ENCODE measurements around the gene MON1A.

Gene MON1A

GRCh38 chr3:49968346-49968745 lies 38.7 kb upstream of the MON1A start:
- peaks cover 48% of the 10 kb centered on the region for H3K79me2 ChIP-seq (ENCODE audit: low read length)
- peaks cover 27% of the 10 kb centered on the region for H3K36me3 ChIP-seq (replicated peaks; ENCODE audit: low read depth, low read length)
- H3K9ac ChIP-seq (ENCODE audit: low read length): no peak overlapping the region
- no peaks in the 10 kb centered on the region for H3K9me3 ChIP-seq (ENCODE audit: insufficient read depth, low read length)
- no peak overlapping the region for H3K4me3 ChIP-seq (ENCODE audit: low read length)
- peaks cover 16% of the 10 kb centered on the region for H4K20me1 ChIP-seq (ENCODE audit: insufficient read depth, low read length)
- H2AFZ ChIP-seq (ENCODE audit: low read depth, low read length): no peak overlapping the region
- TF ChIP-seq CTCF (IDR thresholded peaks at IDR 0.05; ENCODE audit: low read depth, low read length): no peak
- TF ChIP-seq EZH2phosphoT487 (IDR thresholded peaks at IDR 0.05; ENCODE audit: low read depth): no peak
- no peaks in the 10 kb centered on the region for H3K27me3 ChIP-seq (ENCODE audit: low read depth, low read length)
- no peak overlapping the region for H3K27ac ChIP-seq (ENCODE audit: low read length)
- H3K4me2 ChIP-seq (ENCODE audit: low read length): no peak overlapping the region
- no peaks in the 10 kb centered on the region for H3K4me1 ChIP-seq (ENCODE audit: low read length)

- Histone ChIP-seq H3K27ac (ENCODE audit: low read length) (no peak overlapping the region), H3K9ac (ENCODE audit: low read length) (no peak overlapping the region), H3K4me3 (ENCODE audit: low read length) (no peak overlapping the region), H3K4me2 (ENCODE audit: low read length) (no peak overlapping the region), H3K36me3 (replicated peaks; ENCODE audit: low read depth, low read length) (peaks cover 20% of the 10 kb centered on the region), H3K79me2 (ENCODE audit: low read length) (peaks cover 49% of the 10 kb centered on the region), H4K20me1 (ENCODE audit: insufficient read depth, low read length) (peaks cover 16% of the 10 kb centered on the region), H3K9me3 (ENCODE audit: insufficient read depth, low read length) (no peaks in the 10 kb centered on the region), H3K27me3 (ENCODE audit: low read depth, low read length) (no peaks in the 10 kb centered on the region), H3K4me1 (ENCODE audit: low read length) (no peaks in the 10 kb centered on the region), H2AFZ (ENCODE audit: low read depth, low read length) (no peak overlapping the region)
- TF ChIP-seq CTCF (IDR thresholded peaks at IDR 0.05; ENCODE audit: low read depth, low read length) (no peak), EZH2phosphoT487 (IDR thresholded peaks at IDR 0.05; ENCODE audit: low read depth) (no peak)
These were observed 37.7 kb upstream of the MON1A start for GRCh38 chr3:49967291-49967690.

- H3K4me1 ChIP-seq (ENCODE audit: low read length): no peaks in the 10 kb centered on the region
- no peak overlapping the region for H3K27ac ChIP-seq (ENCODE audit: low read length)
- H3K79me2 ChIP-seq (ENCODE audit: low read length): peaks cover 58% of the 10 kb centered on the region
- H3K9me3 ChIP-seq (ENCODE audit: insufficient read depth, low read length): no peaks in the 10 kb centered on the region
- H3K4me3 ChIP-seq (ENCODE audit: low read length): no peak overlapping the region
- no peak overlapping the region for H2AFZ ChIP-seq (ENCODE audit: low read depth, low read length)
- H3K4me2 ChIP-seq (ENCODE audit: low read length): no peak overlapping the region
- TF ChIP-seq EZH2phosphoT487 (IDR thresholded peaks at IDR 0.05; ENCODE audit: low read depth) (no peak), CTCF (IDR thresholded peaks at IDR 0.05; ENCODE audit: low read depth, low read length) (no peak)
- no peaks in the 10 kb centered on the region for H3K27me3 ChIP-seq (ENCODE audit: low read depth, low read length)
- no peak overlapping the region for H3K9ac ChIP-seq (ENCODE audit: low read length)
- H4K20me1 ChIP-seq (ENCODE audit: insufficient read depth, low read length): peaks cover 16% of the 10 kb centered on the region
- H3K36me3 ChIP-seq (replicated peaks; ENCODE audit: low read depth, low read length): peaks cover 19% of the 10 kb centered on the region
These were observed 36.8 kb upstream of the MON1A start for GRCh38 chr3:49966233-49966942.

GRCh38 chr3:49955636-49956035 lies 26.0 kb upstream of the MON1A start:
- H4K20me1 ChIP-seq (ENCODE audit: insufficient read depth, low read length): peaks cover 28% of the 10 kb centered on the region
- no peaks in the 10 kb centered on the region for H3K27me3 ChIP-seq (ENCODE audit: low read depth, low read length)
- H3K4me3 ChIP-seq (ENCODE audit: low read length): no peak overlapping the region
- TF ChIP-seq CTCF (IDR thresholded peaks at IDR 0.05; ENCODE audit: low read depth, low read length) (no peak), EZH2phosphoT487 (IDR thresholded peaks at IDR 0.05; ENCODE audit: low read depth) (no peak)
- no peak overlapping the region for H2AFZ ChIP-seq (ENCODE audit: low read depth, low read length)
- H3K36me3 ChIP-seq (replicated peaks; ENCODE audit: low read depth, low read length): peaks cover 7% of the 10 kb centered on the region
- no peaks in the 10 kb centered on the region for H3K9me3 ChIP-seq (ENCODE audit: insufficient read depth, low read length)
- H3K4me2 ChIP-seq (ENCODE audit: low read length): no peak overlapping the region
- peaks cover 99% of the 10 kb centered on the region for H3K79me2 ChIP-seq (ENCODE audit: low read length)
- H3K9ac ChIP-seq (ENCODE audit: low read length): no peak overlapping the region
- H3K27ac ChIP-seq (ENCODE audit: low read length): no peak overlapping the region
- H3K4me1 ChIP-seq (ENCODE audit: low read length): no peaks in the 10 kb centered on the region
